ENCODE data around the gene KAT2A.

DNA sequence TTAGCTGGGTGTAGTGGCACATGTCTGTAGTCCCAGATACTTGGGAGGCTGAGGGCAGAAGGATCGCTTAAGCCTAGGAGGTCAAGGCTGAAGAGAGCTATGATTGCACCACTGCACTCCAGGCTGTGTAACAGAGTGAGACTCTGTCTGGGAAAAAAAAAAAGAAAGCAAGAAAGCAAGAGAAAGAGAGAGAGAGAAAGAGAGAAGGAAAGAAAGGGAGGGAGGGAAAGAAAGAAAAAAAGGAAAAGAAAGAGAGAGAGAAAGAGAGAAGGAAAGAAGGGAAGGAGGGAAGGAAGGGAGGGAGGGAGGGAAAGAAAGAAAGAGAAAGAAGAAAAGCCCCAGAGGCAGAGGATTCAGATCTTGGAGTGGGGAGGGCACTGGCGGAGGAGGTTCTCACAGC, 15.2 kb downstream of the KAT2A start:
- no peak for TF ChIP-seq POLR2A (IDR thresholded peaks at IDR 0.05)
- TF ChIP-seq, protein P1, sequence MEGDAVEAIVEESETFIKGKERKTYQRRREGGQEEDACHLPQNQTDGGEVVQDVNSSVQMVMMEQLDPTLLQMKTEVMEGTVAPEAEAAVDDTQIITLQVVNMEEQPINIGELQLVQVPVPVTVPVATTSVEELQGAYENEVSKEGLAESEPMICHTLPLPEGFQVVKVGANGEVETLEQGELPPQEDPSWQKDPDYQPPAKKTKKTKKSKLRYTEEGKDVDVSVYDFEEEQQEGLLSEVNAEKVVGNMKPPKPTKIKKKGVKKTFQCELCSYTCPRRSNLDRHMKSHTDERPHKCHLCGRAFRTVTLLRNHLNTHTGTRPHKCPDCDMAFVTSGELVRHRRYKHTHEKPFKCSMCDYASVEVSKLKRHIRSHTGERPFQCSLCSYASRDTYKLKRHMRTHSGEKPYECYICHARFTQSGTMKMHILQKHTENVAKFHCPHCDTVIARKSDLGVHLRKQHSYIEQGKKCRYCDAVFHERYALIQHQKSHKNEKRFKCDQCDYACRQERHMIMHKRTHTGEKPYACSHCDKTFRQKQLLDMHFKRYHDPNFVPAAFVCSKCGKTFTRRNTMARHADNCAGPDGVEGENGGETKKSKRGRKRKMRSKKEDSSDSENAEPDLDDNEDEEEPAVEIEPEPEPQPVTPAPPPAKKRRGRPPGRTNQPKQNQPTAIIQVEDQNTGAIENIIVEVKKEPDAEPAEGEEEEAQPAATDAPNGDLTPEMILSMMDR (IDR thresholded peaks at IDR 0.05 in 8 of 11, conservative IDR thresholded peaks at IDR 0.05 in 3 of 11), result no peak
- no peak for TF ChIP-seq POLR2AphosphoS5 (IDR thresholded peaks at IDR 0.05)

Measured in spleen (tissue), 7 donors.